ENCODE results near the gene ORC3. TPM values are rescaled to one million over a fixed set of nuclear protein-coding genes. Genes with fewer than 3 reads are reported as not detected.

Gene ORC3
- total and polyA plus RNA-seq, 12 donors, result 21.1 to 61.3 (median 30.6) TPM

- no peak for DNase-seq
- Histone ChIP-seq H3K27me3 (no peaks in the 10 kb centered on the region), H3K36me3 (replicated peaks in 1 of 2) (peaks cover 0 to 42% of the 10 kb centered on the region in 2 donors), H3K9me3 (replicated peaks in 1 of 3) (no peaks in the 10 kb centered on the region), H3K4me1 (replicated peaks in 1 of 2) (peaks cover 0 to 9% of the 10 kb centered on the region in 2 donors), H3K27ac (no peak overlapping the region), H3K4me3 (no peak overlapping the region)
- intact Hi-C loops (cut with DNase I), result no loop called here
- WGBS, 4 donors, result 67 to 74% (median 72%) methylated on average over 4 of the region's 4 CpGs
- TF ChIP-seq, protein P1, sequence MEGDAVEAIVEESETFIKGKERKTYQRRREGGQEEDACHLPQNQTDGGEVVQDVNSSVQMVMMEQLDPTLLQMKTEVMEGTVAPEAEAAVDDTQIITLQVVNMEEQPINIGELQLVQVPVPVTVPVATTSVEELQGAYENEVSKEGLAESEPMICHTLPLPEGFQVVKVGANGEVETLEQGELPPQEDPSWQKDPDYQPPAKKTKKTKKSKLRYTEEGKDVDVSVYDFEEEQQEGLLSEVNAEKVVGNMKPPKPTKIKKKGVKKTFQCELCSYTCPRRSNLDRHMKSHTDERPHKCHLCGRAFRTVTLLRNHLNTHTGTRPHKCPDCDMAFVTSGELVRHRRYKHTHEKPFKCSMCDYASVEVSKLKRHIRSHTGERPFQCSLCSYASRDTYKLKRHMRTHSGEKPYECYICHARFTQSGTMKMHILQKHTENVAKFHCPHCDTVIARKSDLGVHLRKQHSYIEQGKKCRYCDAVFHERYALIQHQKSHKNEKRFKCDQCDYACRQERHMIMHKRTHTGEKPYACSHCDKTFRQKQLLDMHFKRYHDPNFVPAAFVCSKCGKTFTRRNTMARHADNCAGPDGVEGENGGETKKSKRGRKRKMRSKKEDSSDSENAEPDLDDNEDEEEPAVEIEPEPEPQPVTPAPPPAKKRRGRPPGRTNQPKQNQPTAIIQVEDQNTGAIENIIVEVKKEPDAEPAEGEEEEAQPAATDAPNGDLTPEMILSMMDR (IDR thresholded peaks at IDR 0.05), result no peak
- no peak for TF ChIP-seq POLR2A (IDR thresholded peaks at IDR 0.05)
These were observed 85.2 kb downstream of the ORC3 start for GRCh38 chr6:87675004-87675681.

- intact Hi-C loops (cut with DNase I), result no loop called here
- Histone ChIP-seq H3K9me3 (replicated peaks in 1 of 3) (no peaks in the 10 kb centered on the region), H3K36me3 (replicated peaks in 1 of 2) (peaks cover 0 to 22% of the 10 kb centered on the region in 2 donors), H3K27me3 (no peaks in the 10 kb centered on the region), H3K27ac (no peak overlapping the region), H3K4me1 (replicated peaks in 1 of 2) (peaks cover 24 to 60% of the 10 kb centered on the region in 2 donors), H3K4me3 (no peak overlapping the region)
- no peak for DNase-seq
- TF ChIP-seq POLR2A (IDR thresholded peaks at IDR 0.05), result no peak
- TF ChIP-seq, protein P1 (IDR thresholded peaks at IDR 0.05), result no peak
These were observed 92.4 kb downstream of the ORC3 start for GRCh38 chr6:87682310-87682709.

GRCh38 chr6:87683890-87684289 is 94.0 kb downstream of the ORC3 start:
- intact Hi-C loops (cut with DNase I), result no loop called here
- TF ChIP-seq POLR2A (IDR thresholded peaks at IDR 0.05), result no peak
- TF ChIP-seq, protein P1 (IDR thresholded peaks at IDR 0.05), result no peak
- no peak overlapping the region for H3K4me3 ChIP-seq
- peaks cover 26 to 74% of the 10 kb centered on the region in 2 donors for H3K4me1 ChIP-seq (replicated peaks in 1 of 2)
- DNase-seq, result no peak
- H3K9me3 ChIP-seq (replicated peaks in 1 of 3), result no peaks in the 10 kb centered on the region
- H3K27ac ChIP-seq, result no peak overlapping the region
- H3K36me3 ChIP-seq (replicated peaks in 1 of 2), result peaks cover 0 to 8% of the 10 kb centered on the region in 2 donors
- 71 to 84% (median 74%) methylated on average over 3 of the region's 3 CpGs for WGBS, 4 donors
- no peaks in the 10 kb centered on the region for H3K27me3 ChIP-seq

DNA sequence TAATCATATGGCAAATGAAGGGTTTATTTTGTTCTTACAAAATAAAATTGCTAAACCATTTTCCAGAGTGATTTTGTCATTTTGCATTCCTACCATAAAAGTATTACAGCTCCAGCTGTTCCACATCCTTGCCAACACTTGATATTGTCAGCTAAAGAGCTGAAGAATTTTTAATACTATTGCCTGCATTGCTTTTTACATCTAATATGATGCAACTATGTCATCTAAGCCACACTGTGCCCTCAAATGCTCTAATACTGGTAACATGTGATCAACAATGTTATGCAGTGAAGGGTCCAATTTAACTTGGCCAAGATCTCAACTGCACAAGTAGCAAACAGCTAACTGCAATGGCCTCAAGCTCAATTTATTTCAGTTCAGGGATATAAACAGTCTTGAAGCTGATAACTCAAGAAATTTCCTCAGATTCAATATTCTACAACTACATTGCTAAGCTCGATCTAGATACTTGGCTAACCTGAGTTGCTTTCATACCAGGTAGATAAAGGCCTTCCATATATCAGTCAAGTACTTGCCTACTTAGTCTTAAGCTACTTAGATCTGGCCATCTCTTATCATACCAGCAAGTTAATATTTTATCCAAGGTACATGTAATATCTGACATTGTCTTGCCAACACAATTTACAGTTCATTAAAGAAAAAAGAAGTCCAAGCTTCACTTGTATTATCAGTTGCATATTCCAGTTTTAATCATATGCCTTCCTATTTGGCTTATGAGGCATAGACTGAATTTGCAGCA is 95.1 kb downstream of the ORC3 start:
- 97 to 100% (median 99%) methylated on average over 1 of the region's 1 CpG for WGBS, 4 donors

More for the DNA sequence above, 95.1 kb downstream of the ORC3 start:
- H3K4me1 ChIP-seq (replicated peaks in 1 of 2), result peaks cover 26 to 81% of the 10 kb centered on the region in 2 donors
- no peak overlapping the region for H3K27ac ChIP-seq
- no peak for TF ChIP-seq POLR2A (IDR thresholded peaks at IDR 0.05)
- TF ChIP-seq, protein P1 (IDR thresholded peaks at IDR 0.05), result no peak
- intact Hi-C loops (cut with DNase I), result no loop called here
- H3K27me3 ChIP-seq, result no peaks in the 10 kb centered on the region
- H3K4me3 ChIP-seq, result no peak overlapping the region
- H3K9me3 ChIP-seq (replicated peaks in 1 of 3), result no peaks in the 10 kb centered on the region
- H3K36me3 ChIP-seq (replicated peaks in 1 of 2), result peaks cover 0 to 8% of the 10 kb centered on the region in 2 donors
- no peak for DNase-seq

All from adrenal gland (tissue), 12 donors.